ENCODE measurements around the gene ST8SIA2.

- TF ChIP-seq SKIL (IDR thresholded peaks at IDR 0.05; ENCODE audit: low read depth, poor library complexity, severe bottlenecking) (no peak), POLR2A (IDR thresholded peaks at IDR 0.05; ENCODE audit: low read depth, low read length) (no peak), TAF1 (IDR thresholded peaks at IDR 0.05; ENCODE audit: borderline replicate concordance, low read depth, low read length) (no peak), GABPA (IDR thresholded peaks at IDR 0.05; ENCODE audit: low read depth) (no peak), CTCF (IDR thresholded peaks at IDR 0.05 in 2 of 3, conservative IDR thresholded peaks at IDR 0.05 in 1 of 3; ENCODE audit: control insufficient read depth in 2 of 3, extremely low read depth in 1 of 3, insufficient read depth in 1 of 3, low read depth in 3 of 3, low read length in 3 of 3) (no peak)
Observed at GRCh38 chr15:92421976-92422375, 28.3 kb downstream of the ST8SIA2 start.
